ENCODE measurements around the gene PLXNC1. TPM values are rescaled to one million over a fixed set of nuclear protein-coding genes. Genes with fewer than 3 reads are reported as not detected.
A peak's percentile ranks its signal among the peaks of the same experiment; 100 is the strongest.

The PLXNC1 gene
- total RNA-seq, 1 donor from 2014 or later, result 1.8 TPM

DNA sequence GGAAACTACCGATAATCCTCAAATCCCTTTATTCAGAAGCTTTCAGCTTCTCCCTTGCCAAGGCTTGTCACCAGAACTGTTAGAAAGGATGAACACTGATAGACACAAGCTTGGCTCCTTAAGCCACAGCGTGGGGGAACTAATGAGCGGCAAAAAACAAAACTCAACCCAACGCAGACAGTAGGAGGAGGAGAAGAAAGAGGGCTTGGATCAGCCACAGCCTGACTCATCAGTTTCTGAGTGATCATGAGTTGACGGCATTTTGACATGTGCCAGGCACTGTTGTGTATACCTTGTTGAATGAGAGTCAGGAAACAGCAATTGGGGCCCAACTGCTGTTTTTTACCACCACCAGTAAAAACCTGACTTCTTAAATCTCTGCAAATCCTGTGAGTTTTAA, 23.7 kb downstream of the PLXNC1 start:
- H3K27ac ChIP-seq, result no peak overlapping the region
- no peaks in the 10 kb centered on the region for H3K9me3 ChIP-seq
- TF ChIP-seq CTCF (IDR thresholded peaks at IDR 0.05), result no peak
- intact Hi-C loops (cut with DNase I), result no loop called here
- H3K27me3 ChIP-seq, result no peaks in the 10 kb centered on the region
- DNase-seq (ENCODE audit: low spot score in 2 of 2), result no peak
- H3K4me1 ChIP-seq, result no peaks in the 10 kb centered on the region
- no peaks in the 10 kb centered on the region for H3K36me3 ChIP-seq
- H3K4me3 ChIP-seq, result no peak overlapping the region

DNA sequence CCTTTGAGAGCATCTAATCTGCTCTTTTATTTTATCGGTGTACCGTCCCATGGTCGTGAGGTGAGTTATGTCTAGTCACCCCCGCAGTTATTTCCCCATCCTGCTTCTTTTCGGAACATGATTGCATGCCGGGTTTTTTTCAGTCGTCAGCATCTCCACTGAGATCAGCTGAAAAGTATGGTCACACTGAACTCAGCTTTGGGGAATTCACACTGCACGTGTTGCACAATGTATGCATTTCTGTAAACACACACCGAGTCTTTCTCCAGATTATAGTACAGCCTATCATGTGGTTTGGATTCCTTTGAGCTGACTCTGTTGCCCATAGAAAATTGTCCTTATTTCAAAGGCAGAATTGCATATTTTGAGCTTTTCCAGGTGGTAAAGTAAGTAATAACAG, 24.6 kb downstream of the PLXNC1 start:
- Histone ChIP-seq H3K4me1 (no peaks in the 10 kb centered on the region), H3K27me3 (no peaks in the 10 kb centered on the region), H3K36me3 (no peaks in the 10 kb centered on the region), H3K9me3 (no peaks in the 10 kb centered on the region), H3K4me3 (no peak overlapping the region), H3K27ac (no peak overlapping the region)
- intact Hi-C loops (cut with DNase I), result no loop called here
- no peak for TF ChIP-seq CTCF (IDR thresholded peaks at IDR 0.05)
- peak in 1 of 2 donors; percentile 70 for DNase-seq (ENCODE audit: low spot score in 2 of 2)

DNA sequence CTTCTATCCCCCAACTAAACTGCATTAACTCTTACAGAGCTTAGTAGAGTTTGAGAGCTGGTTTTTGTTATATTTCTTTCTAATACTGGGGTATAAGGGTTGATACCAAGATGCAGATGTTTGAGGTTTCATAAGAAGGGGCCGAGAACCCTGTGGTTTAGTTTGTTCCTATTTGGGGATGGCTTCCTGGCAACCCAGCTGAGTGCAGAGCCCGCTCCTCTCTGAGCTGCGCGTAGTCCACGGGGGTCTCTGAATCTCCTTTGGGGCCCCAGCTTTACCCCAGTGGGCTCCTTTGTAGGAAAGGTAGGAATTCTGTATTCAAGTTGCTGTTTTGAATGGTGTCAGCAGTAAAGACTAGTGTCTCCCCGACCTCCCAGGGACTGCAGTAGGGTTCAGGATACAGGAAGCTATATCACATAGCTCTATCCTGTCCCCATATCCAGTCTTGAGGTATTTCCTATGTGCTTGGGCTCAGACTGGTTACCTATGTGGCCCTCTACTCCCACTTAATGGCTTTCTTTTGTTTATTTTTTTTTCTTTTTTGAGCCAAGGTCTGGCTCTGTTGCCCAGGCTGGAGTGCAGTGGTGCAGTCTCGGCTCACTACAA, 25.4 kb downstream of the PLXNC1 start:
- H3K9me3 ChIP-seq, result no peaks in the 10 kb centered on the region
- intact Hi-C loops (cut with DNase I), result no loop called here
- no peaks in the 10 kb centered on the region for H3K4me1 ChIP-seq
- H3K36me3 ChIP-seq, result no peaks in the 10 kb centered on the region
- no peak for TF ChIP-seq CTCF (IDR thresholded peaks at IDR 0.05)
- no peak overlapping the region for H3K4me3 ChIP-seq
- no peaks in the 10 kb centered on the region for H3K27me3 ChIP-seq
- no peak for DNase-seq (ENCODE audit: low spot score in 2 of 2)
- H3K27ac ChIP-seq, result no peak overlapping the region

- H3K27ac ChIP-seq, result no peak overlapping the region
- H3K4me1 ChIP-seq, result no peaks in the 10 kb centered on the region
- DNase-seq (ENCODE audit: low spot score in 2 of 2), result no peak
- H3K4me3 ChIP-seq, result no peak overlapping the region
- H3K36me3 ChIP-seq, result no peaks in the 10 kb centered on the region
- intact Hi-C loops (cut with DNase I), result no loop called here
- TF ChIP-seq CTCF (IDR thresholded peaks at IDR 0.05), result no peak
- H3K9me3 ChIP-seq, result no peaks in the 10 kb centered on the region
- H3K27me3 ChIP-seq, result no peaks in the 10 kb centered on the region
These were observed 26.2 kb downstream of the PLXNC1 start for GRCh38 chr12:94174576-94174975.

GRCh38 chr12:94175763-94176668, 27.6 kb downstream of the PLXNC1 start:
- Histone ChIP-seq H3K4me1 (no peaks in the 10 kb centered on the region), H3K27ac (no peak overlapping the region), H3K27me3 (no peaks in the 10 kb centered on the region), H3K36me3 (no peaks in the 10 kb centered on the region), H3K9me3 (no peaks in the 10 kb centered on the region), H3K4me3 (no peak overlapping the region)
- no peak for DNase-seq (ENCODE audit: low spot score in 2 of 2)
- no peak for TF ChIP-seq CTCF (IDR thresholded peaks at IDR 0.05)
- intact Hi-C loops (cut with DNase I), result no loop called here
